Stimulated activated CD4-positive, alpha-beta T cell treated with anti-CD3 and anti-CD28 coated beads, TNF-alpha, amount 100 ng/mL, for 24 hours (primary cell): Measurements from ENCODE around the gene SEMA4B.
"Not testable (repeated sequence)": the region's sequence is repeated elsewhere in the genome, so short reads cannot be mapped to it uniquely, and the experiment has no call there.

Experiments used
- DNase-seq, 3 experiments: peaks; one replicate each; pipeline ENCODE4 v3.0.0-alpha.2; 2020; ENCODE audit warnings: low read depth in 3 of 3

SEMA4B gene

GRCh38 chr15:90227816-90228772 lies 27.0 kb downstream of the SEMA4B start:
- DNase-seq, result no peak

GRCh38 chr15:90228960-90229359 lies 27.8 kb downstream of the SEMA4B start:
- no peak for DNase-seq

GRCh38 chr15:90230071-90230494 lies 29.0 kb downstream of the SEMA4B start:
- DNase-seq, result no peak

- DNase-seq, result no peak
Measured at GRCh38 chr15:90230610-90231009, 29.5 kb downstream of the SEMA4B start.

GRCh38 chr15:90231028-90232017 lies 30.2 kb downstream of the SEMA4B start:
- peak; percentile 40 to 60 (median 50) for DNase-seq

GRCh38 chr15:90232196-90232595 lies 31.1 kb downstream of the SEMA4B start:
- DNase-seq, result no peak

- DNase-seq, result no peak
Measured at GRCh38 chr15:90232941-90233386, 31.8 kb downstream of the SEMA4B start.

- peak; percentile 93 to 98 (median 95) for DNase-seq
Measured at GRCh38 chr15:90233387-90234095, 32.4 kb downstream of the SEMA4B start, which contains the start of gene CIB1. Gene CIB1, minus strand, starts transcription at chr15:90233941. Its CDS starts 56 bp downstream, at chr15:90233885.

GRCh38 chr15:90234096-90234988 lies 33.2 kb downstream of the SEMA4B start, which contains the start of gene GDPGP1:
Gene GDPGP1, plus strand, starts transcription at chr15:90234209. Its CDS starts 6,700 bp downstream, at chr15:90240909.
- DNase-seq, result no peak

- DNase-seq, result no peak
Measured at GRCh38 chr15:90239371-90239770, 38.2 kb downstream of the SEMA4B start.

- DNase-seq, result no peak
Measured at GRCh38 chr15:90240856-90241255, 39.7 kb downstream of the SEMA4B start.

GRCh38 chr15:90241343-90242192 lies 40.4 kb downstream of the SEMA4B start:
- no peak for DNase-seq

- DNase-seq, result no peak
Measured at GRCh38 chr15:90243943-90244639, 43.0 kb downstream of the SEMA4B start.

- DNase-seq, result no peak
Measured at GRCh38 chr15:90248789-90249202, 47.7 kb downstream of the SEMA4B start.

GRCh38 chr15:90249203-90249863 lies 48.2 kb downstream of the SEMA4B start, which contains the start of gene TTLL13:
Gene TTLL13, plus strand, starts transcription at chr15:90249556. Its CDS starts 1,075 bp downstream, at chr15:90250631.
- DNase-seq, result peak; percentile 60 to 91 (median 76)

- DNase-seq, result no peak
Measured at GRCh38 chr15:90257776-90258175, 56.6 kb downstream of the SEMA4B start.

GRCh38 chr15:90259524-90259923 lies 58.4 kb downstream of the SEMA4B start:
- no peak for DNase-seq

- not testable (repeated sequence) for DNase-seq
Measured at GRCh38 chr15:90260731-90261130, 59.6 kb downstream of the SEMA4B start.
